ENCODE data around the gene BLTP2.

- no peak for TF ChIP-seq ZNF800 (CRISPR knock-in tag; IDR thresholded peaks at IDR 0.05)
- no peak for TF ChIP-seq JUND (CRISPR knock-in tag; IDR thresholded peaks at IDR 0.05)
- no peak for TF ChIP-seq CEBPG (CRISPR knock-in tag; IDR thresholded peaks at IDR 0.05)
These were observed 26.5 kb downstream of the BLTP2 start for GRCh38 chr17:28618464-28618863.
